Activated naive CD4-positive, alpha-beta T cell treated with anti-CD3 and anti-CD28 coated beads, Interleukin-2, amount 50 U/mL, for 24 hours (primary cell): Measurements from ENCODE around the gene SGIP1.

Source experiments
- H3K27ac Mint-ChIP-seq: one replicate; pipeline ENCODE4 v1.8.0; 2021; ENCODE audit warnings: mild to moderate bottlenecking, mixed read lengths
- H3K27me3 Mint-ChIP-seq: one replicate; pipeline ENCODE4 v1.8.0; 2021; ENCODE audit warnings: mixed read lengths
- H3K36me3 Mint-ChIP-seq: one replicate; pipeline ENCODE4 v1.8.0; 2021; ENCODE audit warnings: mixed read lengths
- H3K4me1 Mint-ChIP-seq: one replicate; pipeline ENCODE4 v1.8.0; 2021; ENCODE audit warnings: mixed read lengths
- H3K4me3 Mint-ChIP-seq: one replicate; pipeline ENCODE4 v1.8.0; 2021; ENCODE audit warnings: mild to moderate bottlenecking, mixed read lengths
- H3K9me3 Mint-ChIP-seq: one replicate; pipeline ENCODE4 v1.8.0; 2021; ENCODE audit warnings: mixed read lengths

Gene SGIP1

DNA sequence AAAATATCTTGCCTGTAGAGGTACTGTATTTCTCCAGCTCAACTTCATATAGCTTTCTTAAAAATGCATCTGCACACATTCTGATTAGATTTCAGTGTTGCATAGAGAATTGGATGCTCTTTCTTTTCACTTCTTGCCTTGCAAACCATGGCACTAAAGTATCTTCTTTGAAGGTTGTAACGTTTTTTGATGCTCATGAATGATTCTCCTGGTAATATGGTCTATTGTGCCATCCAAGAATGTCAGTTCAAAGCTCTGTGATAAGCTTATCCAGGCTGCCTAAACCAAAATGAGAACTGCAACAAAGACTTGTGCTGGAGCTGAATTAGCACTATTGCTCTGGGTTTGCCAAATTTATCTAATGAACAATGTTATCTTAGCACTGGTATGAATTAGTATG is 1.9 kb downstream of the SGIP1 start:
- no peaks in the 10 kb centered on the region for H3K36me3 Mint-ChIP-seq
- no peaks in the 10 kb centered on the region for H3K9me3 Mint-ChIP-seq
- no peak overlapping the region for H3K27ac Mint-ChIP-seq
- H3K4me3 Mint-ChIP-seq = no peak overlapping the region
- H3K4me1 Mint-ChIP-seq = peaks cover 19% of the 10 kb centered on the region
- H3K27me3 Mint-ChIP-seq = peaks cover 36% of the 10 kb centered on the region

DNA sequence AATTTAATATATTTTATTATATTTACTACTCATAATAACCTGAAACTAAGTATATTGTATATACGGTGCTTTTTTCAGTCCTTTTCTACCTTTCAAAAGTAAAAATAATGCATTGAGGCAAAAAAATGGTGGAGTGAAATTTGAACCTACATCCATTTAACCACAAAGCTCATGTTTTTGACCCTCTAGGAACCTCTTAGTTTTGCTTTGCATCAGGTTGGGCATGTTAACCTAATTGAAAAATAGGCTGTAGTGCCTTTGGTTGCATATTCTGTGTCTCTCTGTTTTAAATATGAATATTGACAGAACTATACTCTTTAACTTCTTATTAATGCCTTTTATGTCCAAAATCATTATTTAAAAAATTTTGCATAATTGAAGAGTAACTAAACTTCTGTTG is 3.8 kb downstream of the SGIP1 start:
- Mint-ChIP-seq H3K36me3 (no peaks in the 10 kb centered on the region), H3K4me1 (peaks cover 14% of the 10 kb centered on the region), H3K9me3 (no peaks in the 10 kb centered on the region), H3K27me3 (peaks cover 26% of the 10 kb centered on the region), H3K4me3 (no peak overlapping the region), H3K27ac (no peak overlapping the region)

DNA sequence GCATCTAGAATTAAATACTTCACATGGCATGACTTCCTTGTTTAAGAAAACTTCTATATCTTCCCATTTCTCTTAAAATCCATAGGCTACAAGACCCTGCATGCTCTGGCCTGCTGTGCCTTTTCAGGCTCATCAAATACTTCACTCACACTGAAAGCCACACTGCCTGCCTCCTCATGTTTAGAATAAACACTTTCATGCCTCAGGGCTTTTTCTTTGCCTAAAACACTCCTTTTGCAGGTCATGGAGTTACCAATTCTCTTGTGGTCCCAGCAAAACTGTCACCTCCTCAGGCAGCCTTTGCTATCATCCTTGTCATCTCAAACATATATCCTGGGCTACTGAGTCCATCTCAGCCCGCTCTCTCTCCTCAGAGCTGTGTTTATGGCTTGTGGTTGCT is 5.5 kb downstream of the SGIP1 start:
- Mint-ChIP-seq H3K27ac (no peak overlapping the region), H3K27me3 (peaks cover 13% of the 10 kb centered on the region), H3K4me3 (no peak overlapping the region), H3K36me3 (no peaks in the 10 kb centered on the region), H3K4me1 (no peaks in the 10 kb centered on the region), H3K9me3 (no peaks in the 10 kb centered on the region)

DNA sequence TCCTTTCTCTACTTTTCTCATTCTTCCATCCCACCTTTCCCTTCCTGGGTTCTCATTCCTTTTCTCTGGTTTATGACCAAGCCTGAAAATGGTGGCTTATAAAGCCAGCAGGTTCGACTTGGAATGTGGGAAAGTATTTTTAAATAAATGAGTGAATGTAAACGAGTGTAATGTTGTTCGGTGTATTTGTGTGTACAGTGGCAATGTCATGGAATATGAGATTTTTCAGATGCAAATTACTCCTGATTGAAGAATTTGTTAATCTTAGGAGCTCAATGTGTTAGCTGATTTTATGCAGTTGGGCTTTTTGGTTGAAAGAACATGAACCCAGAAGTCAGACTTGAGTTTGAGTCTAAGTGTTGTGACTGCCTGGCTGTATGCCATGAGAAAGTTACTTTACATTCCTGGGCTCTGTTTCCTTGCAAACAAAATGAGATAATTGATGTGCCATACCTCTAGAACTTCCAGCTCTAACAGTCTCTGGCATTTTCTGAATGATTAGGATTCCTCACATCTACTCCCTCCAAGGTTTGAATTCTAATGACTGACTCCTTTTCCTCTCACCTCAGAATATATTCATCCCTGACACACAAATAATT is 6.6 kb downstream of the SGIP1 start:
- Mint-ChIP-seq H3K4me3 (no peak overlapping the region), H3K27ac (no peak overlapping the region), H3K9me3 (no peaks in the 10 kb centered on the region), H3K27me3 (peaks cover 7% of the 10 kb centered on the region), H3K36me3 (no peaks in the 10 kb centered on the region), H3K4me1 (no peaks in the 10 kb centered on the region)

DNA sequence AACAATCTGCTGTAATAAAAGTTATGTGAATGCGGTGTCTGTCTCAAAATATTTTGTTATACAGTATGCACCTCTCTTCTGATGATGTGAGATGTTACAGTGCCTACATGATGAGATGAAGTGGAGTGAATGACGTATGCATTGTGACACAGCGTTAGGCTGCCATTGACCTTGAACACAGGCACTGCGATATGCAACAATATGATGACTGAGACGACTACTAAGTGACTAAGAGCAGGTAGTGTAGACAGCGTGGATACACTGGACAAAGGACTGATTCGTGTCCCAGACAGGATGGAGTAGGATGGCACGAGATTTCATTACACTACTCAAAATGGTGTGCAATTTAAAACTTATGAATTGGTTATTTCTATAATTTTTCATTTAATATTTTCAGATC is 8.4 kb downstream of the SGIP1 start:
- Mint-ChIP-seq H3K27ac (no peak overlapping the region), H3K4me1 (no peaks in the 10 kb centered on the region), H3K27me3 (peaks cover 4% of the 10 kb centered on the region), H3K9me3 (no peaks in the 10 kb centered on the region), H3K36me3 (no peaks in the 10 kb centered on the region), H3K4me3 (no peak overlapping the region)

DNA sequence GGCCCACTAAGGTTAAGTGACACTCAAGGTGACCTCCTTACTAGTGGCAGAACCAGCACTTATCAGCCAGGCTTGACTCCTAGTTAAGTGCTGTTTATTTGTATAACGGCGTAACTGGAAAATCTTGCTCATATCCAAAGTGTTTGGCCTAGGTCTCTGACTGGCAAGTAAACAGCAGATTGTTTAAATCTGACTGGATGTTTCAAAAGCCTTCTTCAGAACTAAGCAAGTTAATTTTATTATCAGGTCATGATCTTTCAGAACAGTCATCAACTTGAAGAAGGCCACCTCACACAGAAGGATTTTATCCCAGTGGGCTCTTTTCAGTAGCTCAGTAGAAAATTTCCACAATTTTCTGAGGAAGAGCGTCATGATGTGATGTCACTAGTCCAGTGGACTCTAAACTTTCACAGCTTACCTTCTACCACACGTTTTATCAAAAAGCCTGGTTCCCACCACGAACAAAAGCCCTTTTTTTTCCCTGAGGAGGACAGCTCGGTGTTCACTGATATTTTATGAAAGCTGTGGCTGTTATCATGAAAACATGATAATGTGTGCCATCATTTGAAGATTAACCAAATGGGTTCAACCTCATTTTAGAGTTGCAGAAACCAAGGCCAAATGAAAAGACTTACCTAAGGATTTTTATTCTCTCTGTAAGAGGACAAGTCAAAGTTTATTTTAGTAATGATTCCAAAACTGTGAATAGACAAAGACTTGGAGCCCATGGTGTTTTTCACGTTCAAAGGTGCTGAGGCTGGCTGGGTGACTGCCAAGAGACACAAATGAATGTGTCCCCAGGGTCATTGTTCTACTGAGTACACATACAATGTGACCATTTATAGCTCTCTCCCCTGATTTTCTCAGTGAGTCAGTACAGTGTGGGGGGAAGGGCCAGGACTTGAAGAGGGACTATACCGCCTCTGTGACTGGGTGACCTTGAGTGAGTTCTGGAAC is 9.1 kb downstream of the SGIP1 start:
- peaks cover 4% of the 10 kb centered on the region for H3K27me3 Mint-ChIP-seq
- no peak overlapping the region for H3K4me3 Mint-ChIP-seq
- H3K4me1 Mint-ChIP-seq = no peaks in the 10 kb centered on the region
- no peak overlapping the region for H3K27ac Mint-ChIP-seq
- H3K36me3 Mint-ChIP-seq = no peaks in the 10 kb centered on the region
- no peaks in the 10 kb centered on the region for H3K9me3 Mint-ChIP-seq

DNA sequence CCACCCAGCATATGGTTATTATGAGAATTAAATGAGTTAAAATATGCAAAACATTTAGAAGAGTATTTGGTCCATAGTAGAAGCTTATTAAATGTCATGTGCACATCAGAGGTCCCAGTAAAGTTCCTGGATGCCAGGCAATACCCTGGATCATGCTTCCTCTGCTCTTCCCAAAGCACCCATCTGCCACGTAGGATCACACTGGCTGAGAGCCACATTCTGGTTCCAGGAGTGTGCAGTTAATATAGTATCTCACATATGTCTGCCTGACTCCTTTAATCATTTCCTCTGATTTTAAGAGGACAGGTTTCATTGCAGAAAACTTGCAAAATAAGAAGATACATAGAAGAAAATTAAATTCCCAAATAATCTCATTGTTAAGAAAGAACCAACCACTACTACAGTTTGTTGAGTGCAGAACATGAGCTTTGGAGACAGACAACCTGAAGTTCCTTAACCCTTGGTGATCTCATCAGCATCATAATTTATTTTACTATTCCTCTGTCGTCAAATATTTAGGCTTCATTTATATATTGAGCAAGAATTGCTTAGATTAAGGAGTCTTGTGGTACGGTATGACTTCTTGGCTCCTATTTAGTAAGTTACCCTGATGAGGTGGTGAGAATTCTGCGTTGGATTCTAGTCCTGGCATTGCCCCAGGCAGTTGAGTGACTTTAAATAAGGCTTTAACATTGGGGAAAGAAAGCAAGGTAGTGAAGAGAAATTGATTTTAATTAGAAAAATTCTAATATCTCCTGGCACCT is 12.3 kb downstream of the SGIP1 start:
- peaks cover 5% of the 10 kb centered on the region for H3K27me3 Mint-ChIP-seq
- no peaks in the 10 kb centered on the region for H3K36me3 Mint-ChIP-seq

DNA sequence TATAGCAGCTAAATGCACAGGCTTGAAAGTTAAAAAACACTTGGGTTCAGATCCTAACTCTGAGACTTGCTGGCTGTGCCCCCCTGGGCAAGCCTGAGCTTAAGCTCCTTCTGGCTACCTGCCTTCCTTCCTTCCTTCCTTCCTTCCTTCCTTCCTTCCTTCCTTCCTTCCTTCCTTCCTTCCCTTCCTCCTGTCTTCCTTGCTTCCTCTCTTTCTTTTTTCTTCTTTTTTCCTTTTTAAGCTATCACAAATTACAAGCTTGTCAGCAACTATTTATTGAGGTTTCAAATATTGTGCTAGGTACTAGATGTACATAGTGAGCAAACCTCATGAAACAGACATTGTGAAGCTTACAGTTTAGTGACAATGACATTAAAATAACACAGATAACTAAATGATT is 15.1 kb downstream of the SGIP1 start:
- Mint-ChIP-seq H3K4me1 (no peaks in the 10 kb centered on the region), H3K4me3 (no peak overlapping the region), H3K36me3 (no peaks in the 10 kb centered on the region), H3K27me3 (peaks cover 12% of the 10 kb centered on the region), H3K27ac (no peak overlapping the region), H3K9me3 (no peaks in the 10 kb centered on the region)

More for the DNA sequence above, 12.3 kb downstream of the SGIP1 start:
- H3K27ac Mint-ChIP-seq = no peak overlapping the region
- H3K9me3 Mint-ChIP-seq = no peaks in the 10 kb centered on the region
- no peak overlapping the region for H3K4me3 Mint-ChIP-seq
- H3K4me1 Mint-ChIP-seq = no peaks in the 10 kb centered on the region

DNA sequence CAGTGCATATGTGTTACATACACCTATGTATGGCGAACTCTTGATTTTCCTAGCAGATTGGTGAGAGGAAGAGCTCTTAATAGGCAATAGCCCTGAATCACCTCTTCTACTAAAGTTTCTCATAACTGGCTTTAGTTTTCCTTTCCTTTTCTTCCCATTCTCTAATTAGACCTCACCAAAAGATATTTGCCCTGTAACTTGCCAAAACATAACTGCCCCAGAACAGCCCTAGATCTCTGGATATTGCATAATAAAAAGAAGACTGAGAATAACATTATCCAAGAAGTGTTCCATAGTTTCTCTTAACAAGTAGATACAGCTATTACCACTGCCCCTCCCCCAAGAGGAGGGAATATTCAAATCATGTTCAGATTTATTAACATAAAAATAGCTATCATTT is 16.3 kb downstream of the SGIP1 start:
- Mint-ChIP-seq H3K27ac (no peak overlapping the region), H3K4me1 (no peaks in the 10 kb centered on the region), H3K36me3 (no peaks in the 10 kb centered on the region), H3K9me3 (no peaks in the 10 kb centered on the region), H3K4me3 (no peak overlapping the region), H3K27me3 (peaks cover 16% of the 10 kb centered on the region)

DNA sequence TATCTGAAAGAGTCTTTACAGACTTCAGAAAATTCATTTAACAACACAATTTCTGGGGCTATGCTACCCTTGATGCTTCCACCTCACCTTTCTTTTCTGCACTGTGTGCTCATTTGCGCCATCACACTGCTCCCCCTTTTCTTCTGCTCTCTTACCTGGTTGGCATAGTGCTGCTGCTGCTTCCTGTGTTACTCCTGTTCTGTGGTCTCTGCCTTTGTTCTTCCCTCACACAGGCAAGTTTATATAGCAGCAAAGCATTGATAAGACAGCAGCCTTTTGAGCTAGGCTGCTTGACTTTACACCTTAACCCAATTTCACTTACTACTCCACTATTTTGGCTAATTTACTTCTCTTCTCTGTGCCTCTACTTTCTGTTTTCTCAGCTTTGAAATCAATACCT is 18.3 kb downstream of the SGIP1 start:
- no peaks in the 10 kb centered on the region for H3K4me1 Mint-ChIP-seq
- H3K27ac Mint-ChIP-seq = no peak overlapping the region
- no peaks in the 10 kb centered on the region for H3K9me3 Mint-ChIP-seq
- H3K27me3 Mint-ChIP-seq = peaks cover 20% of the 10 kb centered on the region
- no peaks in the 10 kb centered on the region for H3K36me3 Mint-ChIP-seq
- H3K4me3 Mint-ChIP-seq = no peak overlapping the region

DNA sequence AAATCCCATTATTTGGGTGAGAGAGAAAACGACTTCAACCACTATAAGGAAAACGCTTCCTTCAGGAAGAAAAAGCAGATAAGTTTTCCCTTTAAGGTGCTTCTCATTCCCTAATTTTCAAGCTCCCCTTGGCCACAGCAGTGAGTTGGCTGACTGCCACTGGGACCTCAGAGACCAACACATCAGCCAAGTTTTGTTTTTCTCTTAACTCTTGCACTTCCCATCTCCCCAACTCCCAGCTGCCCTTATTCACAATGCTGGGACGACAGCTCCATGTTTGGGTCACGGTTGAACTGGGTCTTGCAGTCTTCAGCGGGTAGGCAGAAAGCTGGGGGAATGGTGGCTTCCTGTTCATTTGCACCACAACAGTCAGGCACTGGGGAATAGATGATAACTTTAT is 18.9 kb downstream of the SGIP1 start:
- Mint-ChIP-seq H3K27me3 (peaks cover 20% of the 10 kb centered on the region), H3K9me3 (no peaks in the 10 kb centered on the region), H3K36me3 (no peaks in the 10 kb centered on the region), H3K27ac (no peak overlapping the region), H3K4me1 (no peaks in the 10 kb centered on the region), H3K4me3 (no peak overlapping the region)

DNA sequence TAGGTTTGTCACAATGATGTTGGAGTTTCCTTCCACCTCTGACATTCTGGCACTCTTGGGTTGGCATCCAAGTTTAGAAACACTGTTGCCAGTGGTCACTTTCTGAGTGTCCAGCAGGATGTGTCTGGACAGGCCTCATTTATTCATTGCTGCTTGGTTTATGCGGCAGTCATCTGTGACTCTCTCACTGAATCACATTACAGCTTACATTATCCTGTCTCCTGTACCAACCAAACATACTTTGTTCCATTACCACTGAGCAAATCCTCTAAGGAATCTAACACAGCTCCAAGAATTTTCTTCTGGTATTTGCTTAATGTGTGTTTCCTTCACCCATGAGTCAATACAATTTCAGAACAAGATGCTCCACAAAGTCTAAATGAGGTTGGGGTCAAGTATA is 19.9 kb downstream of the SGIP1 start:
- H3K4me1 Mint-ChIP-seq = no peaks in the 10 kb centered on the region
- H3K9me3 Mint-ChIP-seq = no peaks in the 10 kb centered on the region
- no peak overlapping the region for H3K27ac Mint-ChIP-seq
- peaks cover 20% of the 10 kb centered on the region for H3K27me3 Mint-ChIP-seq
- no peaks in the 10 kb centered on the region for H3K36me3 Mint-ChIP-seq
- H3K4me3 Mint-ChIP-seq = no peak overlapping the region

DNA sequence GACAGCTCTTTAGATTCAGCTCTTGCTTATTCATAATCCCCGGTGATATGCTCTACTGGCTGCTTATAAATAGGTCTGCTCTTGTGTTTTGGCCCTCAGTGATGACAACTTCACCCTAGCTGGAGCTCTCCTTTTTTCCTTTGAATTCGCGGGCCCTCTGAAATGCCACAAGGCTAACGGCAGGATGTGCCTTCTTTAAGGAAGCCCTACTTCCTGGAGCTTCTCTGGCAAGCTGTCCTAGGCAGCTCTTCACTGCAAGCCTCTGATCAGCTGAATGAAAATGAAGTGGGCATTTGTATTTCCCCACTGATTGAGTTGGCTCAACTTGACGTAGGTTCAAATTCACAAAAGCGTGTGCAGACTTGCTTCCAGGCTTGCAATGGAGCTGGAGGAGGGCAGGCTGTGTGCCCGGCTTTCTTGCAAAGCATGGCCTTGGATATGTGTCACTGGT is 22.2 kb downstream of the SGIP1 start:
- Mint-ChIP-seq H3K4me1 (no peaks in the 10 kb centered on the region), H3K36me3 (no peaks in the 10 kb centered on the region), H3K4me3 (no peak overlapping the region), H3K27me3 (peaks cover 18% of the 10 kb centered on the region), H3K27ac (no peak overlapping the region), H3K9me3 (no peaks in the 10 kb centered on the region)

DNA sequence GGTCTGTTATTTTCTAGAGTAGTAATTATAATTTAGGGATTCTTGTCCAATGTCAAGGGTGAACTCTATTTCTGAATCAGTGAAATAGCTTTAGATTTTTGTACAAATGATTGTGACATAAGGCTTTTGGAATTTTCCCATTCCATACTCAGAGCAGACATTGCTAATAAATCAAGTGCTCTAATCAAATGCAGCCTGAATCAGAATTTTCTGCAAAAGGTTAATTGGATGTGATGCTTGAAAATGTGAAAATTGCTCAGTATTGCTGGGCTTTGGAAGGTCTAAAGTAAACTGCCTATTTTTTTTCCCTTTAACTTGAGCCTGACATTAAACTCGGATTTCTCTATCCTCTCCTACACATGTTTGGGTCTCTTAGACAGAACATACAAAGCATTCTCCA is 23.2 kb downstream of the SGIP1 start:
- Mint-ChIP-seq H3K9me3 (no peaks in the 10 kb centered on the region), H3K4me3 (no peak overlapping the region), H3K4me1 (no peaks in the 10 kb centered on the region), H3K27ac (no peak overlapping the region), H3K36me3 (no peaks in the 10 kb centered on the region), H3K27me3 (peaks cover 20% of the 10 kb centered on the region)

DNA sequence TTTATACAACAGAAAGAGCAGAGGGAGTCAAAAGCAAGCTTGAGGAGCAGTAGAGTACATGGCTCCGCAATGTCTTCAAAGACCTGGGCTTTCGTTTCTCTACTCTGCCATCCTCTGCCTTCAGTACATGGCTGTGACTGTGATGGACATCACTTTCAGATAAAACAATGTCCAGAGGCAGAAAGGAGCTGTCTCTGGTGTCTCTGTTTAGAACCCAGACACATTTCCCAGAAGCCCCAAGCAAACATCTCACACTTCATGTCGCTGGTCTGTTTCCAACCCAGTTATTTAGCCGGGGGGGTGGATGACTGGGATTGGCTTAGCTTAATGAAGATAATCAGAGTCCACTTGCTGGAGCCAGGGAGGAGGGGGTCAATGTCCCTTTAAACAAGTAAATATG is 25.6 kb downstream of the SGIP1 start:
- no peak overlapping the region for H3K27ac Mint-ChIP-seq
- no peaks in the 10 kb centered on the region for H3K36me3 Mint-ChIP-seq
- no peaks in the 10 kb centered on the region for H3K4me1 Mint-ChIP-seq
- no peak overlapping the region for H3K4me3 Mint-ChIP-seq
- H3K27me3 Mint-ChIP-seq = peaks cover 15% of the 10 kb centered on the region
- no peaks in the 10 kb centered on the region for H3K9me3 Mint-ChIP-seq

DNA sequence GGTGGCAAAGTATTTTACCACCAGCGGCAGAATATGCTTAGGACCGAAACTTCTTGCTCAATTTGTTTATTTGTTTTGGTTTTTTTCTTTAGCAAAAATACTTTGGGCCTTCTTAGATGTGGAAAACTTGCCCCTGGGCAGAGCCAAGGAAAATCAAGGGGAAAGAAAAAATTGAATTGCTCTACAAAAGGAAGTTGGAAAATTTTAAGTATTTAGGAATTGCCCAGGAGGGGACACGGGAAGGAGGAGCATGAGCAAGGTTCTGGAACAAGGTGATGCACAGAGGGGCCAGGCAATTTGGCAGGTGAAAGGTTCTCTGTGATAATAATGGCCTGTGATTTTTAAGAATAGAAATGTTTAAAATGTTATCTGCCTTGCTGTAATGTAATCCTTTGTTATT is 28.6 kb downstream of the SGIP1 start:
- Mint-ChIP-seq H3K9me3 (no peaks in the 10 kb centered on the region), H3K27me3 (peaks cover 11% of the 10 kb centered on the region), H3K27ac (no peak overlapping the region), H3K4me1 (no peaks in the 10 kb centered on the region), H3K4me3 (no peak overlapping the region), H3K36me3 (no peaks in the 10 kb centered on the region)
